ENCODE measurements around the gene KLHL17.
"Not testable (repeated sequence)": the region's sequence is repeated elsewhere in the genome, so short reads cannot be mapped to it uniquely, and the experiment has no call there.

Gene KLHL17

DNA sequence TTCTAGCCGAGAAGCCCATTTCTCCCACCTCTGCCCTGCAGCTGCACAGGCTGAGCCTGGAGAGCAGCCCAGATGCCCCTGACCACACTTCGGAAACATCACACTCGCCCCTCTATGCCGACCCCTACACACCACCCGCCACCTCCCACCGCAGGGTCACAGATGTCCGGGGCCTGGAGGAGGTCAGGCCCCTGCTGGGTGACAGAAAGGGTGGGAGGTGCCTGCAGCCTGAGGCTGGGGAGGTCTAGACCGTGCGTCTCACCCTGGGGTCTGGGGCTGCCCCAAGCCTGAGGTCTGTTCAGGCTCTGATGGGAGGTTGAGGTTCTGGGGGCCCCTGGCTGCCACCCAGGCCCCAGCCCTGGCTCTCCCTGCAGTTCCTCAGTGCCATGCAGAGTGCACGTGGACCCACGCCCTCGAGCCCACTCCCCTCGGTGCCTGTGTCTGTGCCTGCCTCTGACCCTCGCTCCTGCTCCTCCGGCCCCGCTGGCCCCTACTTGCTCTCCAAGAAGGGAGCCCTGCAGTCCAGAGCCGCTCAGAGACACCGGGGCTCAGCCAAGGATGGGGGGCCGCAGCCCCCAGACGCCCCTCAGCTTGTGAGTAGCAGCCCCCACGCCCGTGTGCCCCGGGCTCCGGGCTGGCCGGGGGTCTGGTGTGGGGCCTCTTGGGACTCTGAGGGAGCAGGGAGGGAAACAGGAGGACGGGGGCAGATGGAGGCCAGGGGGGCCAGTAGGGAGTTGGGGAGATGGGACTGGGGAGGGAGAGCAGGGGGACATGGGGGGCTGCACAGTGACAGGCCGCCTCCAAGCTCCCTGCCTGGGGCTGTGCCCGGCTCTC lies 13.3 kb downstream of the KLHL17 start:
- Histone ChIP-seq H3K36me3 (no peaks in the 10 kb centered on the region), H3K9me3 (no peaks in the 10 kb centered on the region), H3K4me1 (no peaks in the 10 kb centered on the region; the same call in 1 of the 2 replicates), H3K27me3 (peaks cover 21% of the 10 kb centered on the region), H3K4me3 (ENCODE audit: low read depth, low read length) (no peak overlapping the region)
- no peak for TF ChIP-seq CTCF (IDR thresholded peaks at IDR 0.05; ENCODE audit: low read depth, low read length)
- no peak for DNase-seq

GRCh38 chr1:974293-974640 lies 13.9 kb downstream of the KLHL17 start:
- no peaks in the 10 kb centered on the region for H3K36me3 ChIP-seq
- no peak overlapping the region for H3K4me3 ChIP-seq (ENCODE audit: low read depth, low read length)
- H3K27me3 ChIP-seq = peaks cover 21% of the 10 kb centered on the region
- DNase-seq = no peak
- H3K4me1 ChIP-seq = no peaks in the 10 kb centered on the region; the same call in 1 of the 2 replicates
- TF ChIP-seq CTCF (IDR thresholded peaks at IDR 0.05; ENCODE audit: low read depth, low read length) = no peak
- H3K9me3 ChIP-seq = no peaks in the 10 kb centered on the region

DNA sequence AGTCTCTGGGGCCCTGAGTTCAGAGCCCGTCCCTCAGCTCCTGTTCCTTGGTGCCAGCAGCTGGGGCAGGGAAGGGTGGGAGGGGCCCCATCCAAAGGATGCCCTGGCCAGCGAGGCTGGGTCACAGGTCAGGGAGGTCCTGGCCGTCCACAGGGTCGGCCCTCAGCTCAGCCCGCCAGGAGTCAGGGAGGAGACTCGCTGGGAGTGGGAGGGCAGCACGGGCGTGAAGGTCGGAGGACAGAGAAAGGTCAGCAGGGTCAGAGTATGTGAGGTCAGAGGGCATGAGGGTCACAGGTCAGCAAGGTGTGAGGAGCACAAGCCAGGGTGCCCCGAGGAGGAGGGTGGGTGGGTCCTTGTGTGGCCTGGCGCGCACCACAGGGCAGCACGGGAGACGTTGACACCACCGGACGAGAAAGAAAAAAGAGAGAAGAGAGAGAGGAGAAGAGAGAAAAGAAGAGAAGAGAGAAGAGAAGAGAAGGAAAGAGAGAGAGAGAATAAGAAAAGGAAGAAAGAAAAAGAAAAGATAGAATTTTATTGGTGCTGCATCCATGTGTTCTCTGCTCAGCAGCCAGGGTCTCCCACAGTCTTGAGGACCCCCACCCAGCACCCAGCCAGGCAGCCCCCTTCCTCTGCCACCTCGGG lies 14.4 kb downstream of the KLHL17 start:
- H3K36me3 ChIP-seq = no peaks in the 10 kb centered on the region
- no peaks in the 10 kb centered on the region for H3K9me3 ChIP-seq
- TF ChIP-seq CTCF (IDR thresholded peaks at IDR 0.05; ENCODE audit: low read depth, low read length) = no peak
- DNase-seq = no peak
- H3K4me1 ChIP-seq = no peaks in the 10 kb centered on the region; the same call in 1 of the 2 replicates
- peaks cover 21% of the 10 kb centered on the region for H3K27me3 ChIP-seq
- H3K4me3 ChIP-seq (ENCODE audit: low read depth, low read length) = no peak overlapping the region

GRCh38 chr1:975365-975764 lies 15.0 kb downstream of the KLHL17 start:
- no peak for TF ChIP-seq CTCF (IDR thresholded peaks at IDR 0.05; ENCODE audit: low read depth, low read length)
- Histone ChIP-seq H3K27me3 (peaks cover 22% of the 10 kb centered on the region), H3K4me3 (ENCODE audit: low read depth, low read length) (no peak overlapping the region), H3K9me3 (no peaks in the 10 kb centered on the region), H3K36me3 (no peaks in the 10 kb centered on the region), H3K4me1 (no peaks in the 10 kb centered on the region; the same call in 1 of the 2 replicates)
- DNase-seq = no peak

GRCh38 chr1:975896-976683 lies 15.7 kb downstream of the KLHL17 start:
- no peaks in the 10 kb centered on the region for H3K36me3 ChIP-seq
- H3K27me3 ChIP-seq = peaks cover 23% of the 10 kb centered on the region
- peak overlapping the region; percentile 49 for H3K4me3 ChIP-seq (ENCODE audit: low read depth, low read length)
- H3K4me1 ChIP-seq = no peaks in the 10 kb centered on the region; the same call in 1 of the 2 replicates
- TF ChIP-seq CTCF (IDR thresholded peaks at IDR 0.05; ENCODE audit: low read depth, low read length) = peak; percentile 64
- DNase-seq = peak; percentile 87
- no peaks in the 10 kb centered on the region for H3K9me3 ChIP-seq

DNA sequence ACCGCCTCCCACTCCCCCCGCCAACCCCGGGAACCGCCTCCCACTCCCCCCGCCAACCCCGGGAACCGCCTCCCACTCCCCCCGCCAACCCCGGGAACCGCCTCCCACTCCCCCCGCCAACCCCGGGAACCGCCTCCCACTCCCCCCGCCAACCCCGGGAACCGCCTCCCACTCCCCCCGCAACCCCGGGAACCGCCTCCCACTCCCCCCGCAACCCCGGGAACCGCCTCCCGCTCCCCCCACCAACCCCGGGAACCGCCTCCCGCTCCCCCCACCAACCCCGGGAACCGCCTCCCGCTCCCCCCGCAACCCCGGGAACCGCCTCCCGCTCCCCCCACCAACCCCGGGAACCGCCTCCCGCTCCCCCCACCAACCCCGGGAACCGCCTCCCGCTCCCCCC lies 16.4 kb downstream of the KLHL17 start:
- peaks cover 25% of the 10 kb centered on the region for H3K27me3 ChIP-seq

More for the DNA sequence above, 16.4 kb downstream of the KLHL17 start:
- not testable (repeated sequence) for H3K4me3 ChIP-seq (ENCODE audit: low read depth, low read length); H3K36me3 ChIP-seq; H3K9me3 ChIP-seq; H3K4me1 ChIP-seq
- DNase-seq = peak; percentile 39

Data from BE2C (cell line).